Brain microvascular endothelial cell (primary cell): ENCODE results near the gene LDOC1.
"Not testable (repeated sequence)": the region's sequence is repeated elsewhere in the genome, so short reads cannot be mapped to it uniquely, and the experiment has no call there.

Experiments used
- DNase-seq: peaks from one replicate; pipeline ENCODE4 v3.0.0-alpha.2; 2020
- H3K27ac ChIP-seq: fragments of 250-450 bp; sonication (Bioruptor Pico); 2 replicates; pipeline ENCODE4 v1.5.1; 2020; ENCODE audit warnings: mild to moderate bottlenecking, moderate library complexity
- H3K27me3 ChIP-seq: fragments of 250-450 bp; sonication (Bioruptor Pico); replicated peaks from 2 replicates; pipeline ENCODE4 v1.5.1; 2020; ENCODE audit warnings: mild to moderate bottlenecking
- H3K36me3 ChIP-seq: fragments of 250-450 bp; sonication (Bioruptor Pico); replicated peaks from 2 replicates; pipeline ENCODE4 v1.5.1; 2020; ENCODE audit warnings: mild to moderate bottlenecking
- H3K4me3 ChIP-seq: 2 replicates; pipeline ENCODE4 v1.5.1; 2011; ENCODE audit warnings: low read depth, mild to moderate bottlenecking, control low read depth, low read length, moderate library complexity
- in situ Hi-C: cut with HindIII; loops from 2 replicates; pipeline ENCODE4 v1.10.0; 2017; ENCODE audit warnings: low sequenced_read_pairs, low pct_ligation_motif_present
- TF ChIP-seq, protein P1 (sequence below): IDR thresholded peaks from 2 replicates; pipeline ENCODE4 v1.5.1; 2011; ENCODE audit warnings: low read depth, mild to moderate bottlenecking, moderate library complexity, low read length, control low read depth, inconsistent platforms; ENCODE audit errors: missing control alignments

The LDOC1 gene

DNA sequence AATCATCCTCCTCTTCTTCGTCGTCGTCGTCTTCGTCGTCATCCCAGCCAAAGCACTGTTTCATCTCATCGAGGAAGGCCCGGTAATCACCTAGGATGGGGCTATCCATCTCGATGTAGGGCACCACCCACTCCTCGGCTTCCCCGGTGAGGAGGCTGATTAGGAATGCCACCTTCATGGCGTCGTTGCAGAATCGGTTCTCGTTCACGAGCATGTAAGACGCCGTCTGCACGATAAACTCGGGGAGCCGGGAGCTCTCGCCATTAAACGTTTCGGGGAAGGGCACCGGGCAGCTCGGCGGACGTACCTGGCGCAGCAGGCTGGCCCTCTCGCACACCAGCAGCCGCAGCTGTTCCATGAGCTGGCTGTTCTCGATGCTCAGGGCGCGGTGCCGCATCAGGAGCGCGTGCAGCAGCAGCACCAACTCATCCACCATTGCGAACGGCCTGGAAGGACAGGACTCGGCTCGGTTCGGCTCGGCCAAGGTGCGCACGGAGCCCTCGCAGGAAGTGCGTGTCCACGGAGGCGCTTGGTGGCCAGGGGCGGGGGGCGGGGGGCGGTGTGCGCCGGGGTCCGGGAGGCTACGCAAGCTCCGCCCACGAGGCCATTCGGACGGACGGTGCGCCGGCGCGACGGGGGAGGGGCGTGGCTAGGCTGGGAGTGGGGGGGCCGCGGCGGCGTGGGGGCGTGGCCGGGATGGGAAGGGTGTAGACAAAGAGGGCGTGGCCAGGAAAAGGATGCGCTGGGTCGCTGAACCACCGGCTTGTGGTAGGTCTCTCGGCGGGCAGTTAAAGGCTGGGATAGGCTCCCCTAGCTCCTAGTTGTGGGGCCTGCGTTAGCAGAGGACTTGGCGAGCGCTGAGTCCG lies at the start of gene LDOC1:
TSS of gene LDOC1 (minus strand) at position 544 of the 866 bp plus-strand sequence. CDS start at position 436, 108 bp downstream.
- Histone ChIP-seq H3K27me3 (no peaks in the 10 kb centered on the region), H3K27ac (no peak within 1 kb of the TSS), H3K4me3 (peak within 1 kb of the TSS; percentile 68), H3K36me3 (no peaks in the 10 kb centered on the region)
- in situ Hi-C loops, result no loop called here
- peak; percentile 33 for DNase-seq
- TF ChIP-seq, protein P1, sequence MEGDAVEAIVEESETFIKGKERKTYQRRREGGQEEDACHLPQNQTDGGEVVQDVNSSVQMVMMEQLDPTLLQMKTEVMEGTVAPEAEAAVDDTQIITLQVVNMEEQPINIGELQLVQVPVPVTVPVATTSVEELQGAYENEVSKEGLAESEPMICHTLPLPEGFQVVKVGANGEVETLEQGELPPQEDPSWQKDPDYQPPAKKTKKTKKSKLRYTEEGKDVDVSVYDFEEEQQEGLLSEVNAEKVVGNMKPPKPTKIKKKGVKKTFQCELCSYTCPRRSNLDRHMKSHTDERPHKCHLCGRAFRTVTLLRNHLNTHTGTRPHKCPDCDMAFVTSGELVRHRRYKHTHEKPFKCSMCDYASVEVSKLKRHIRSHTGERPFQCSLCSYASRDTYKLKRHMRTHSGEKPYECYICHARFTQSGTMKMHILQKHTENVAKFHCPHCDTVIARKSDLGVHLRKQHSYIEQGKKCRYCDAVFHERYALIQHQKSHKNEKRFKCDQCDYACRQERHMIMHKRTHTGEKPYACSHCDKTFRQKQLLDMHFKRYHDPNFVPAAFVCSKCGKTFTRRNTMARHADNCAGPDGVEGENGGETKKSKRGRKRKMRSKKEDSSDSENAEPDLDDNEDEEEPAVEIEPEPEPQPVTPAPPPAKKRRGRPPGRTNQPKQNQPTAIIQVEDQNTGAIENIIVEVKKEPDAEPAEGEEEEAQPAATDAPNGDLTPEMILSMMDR, result no peak

DNA sequence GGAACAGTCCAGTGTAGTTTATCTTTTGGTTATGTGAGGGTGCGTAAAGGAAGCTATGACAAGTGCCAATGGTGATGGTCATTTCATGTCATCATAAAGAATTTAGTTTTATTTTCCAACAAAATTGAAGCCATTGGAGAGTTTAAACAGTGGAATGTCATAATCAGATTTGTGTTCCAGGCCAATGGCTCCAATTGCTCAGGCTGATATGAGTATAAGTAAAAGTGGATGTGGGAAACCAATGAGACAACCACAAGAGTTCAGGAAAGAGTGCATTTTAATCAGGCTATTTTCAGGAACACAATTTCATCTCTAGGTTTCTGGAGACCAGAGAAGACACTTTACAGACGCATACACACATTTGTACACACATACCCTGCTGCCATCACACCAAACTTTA lies 44.7 kb upstream of the LDOC1 start:
- Histone ChIP-seq H3K36me3 (no peaks in the 10 kb centered on the region), H3K27me3 (no peaks in the 10 kb centered on the region), H3K4me3 (no peak overlapping the region), H3K27ac (no peak overlapping the region)
- TF ChIP-seq, protein P1, result no peak
- in situ Hi-C loops, result no loop called here
- no peak for DNase-seq

DNA sequence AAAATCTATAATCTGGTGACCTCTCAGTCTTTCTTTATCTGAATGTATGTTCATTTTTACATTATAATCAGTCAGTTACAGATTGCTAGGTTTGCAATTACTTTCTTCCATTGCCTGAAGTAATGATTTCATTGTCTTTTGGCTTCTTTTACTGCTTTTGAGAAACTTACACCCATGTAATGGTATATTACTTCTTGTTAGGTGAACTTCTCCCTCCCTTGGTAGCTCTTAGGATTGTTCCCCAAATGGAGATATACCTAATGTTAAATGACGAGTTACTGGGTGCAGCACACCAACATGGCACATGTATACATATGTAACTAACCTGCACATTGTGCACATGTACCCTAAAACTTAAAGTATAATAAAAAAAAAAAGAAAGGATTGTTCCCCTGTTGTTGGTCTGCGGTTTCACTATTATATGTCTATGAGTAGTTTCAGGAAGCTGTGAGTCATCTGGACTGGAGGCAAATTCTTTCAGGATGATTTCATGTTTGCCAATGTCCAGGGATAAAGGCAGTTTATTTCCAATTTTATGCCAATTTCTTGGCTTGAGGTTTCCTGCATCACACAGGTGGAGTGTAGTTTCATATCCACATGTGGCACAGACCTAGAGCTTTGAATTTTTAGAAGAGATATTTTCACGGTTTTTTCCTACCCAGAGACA lies 43.5 kb upstream of the LDOC1 start:
- H3K4me3 ChIP-seq, result no peak overlapping the region
- TF ChIP-seq, protein P1, result no peak
- DNase-seq, result peak; percentile 24
- no peak overlapping the region for H3K27ac ChIP-seq
- in situ Hi-C loops, result no loop called here
- no peaks in the 10 kb centered on the region for H3K36me3 ChIP-seq
- H3K27me3 ChIP-seq, result no peaks in the 10 kb centered on the region

DNA sequence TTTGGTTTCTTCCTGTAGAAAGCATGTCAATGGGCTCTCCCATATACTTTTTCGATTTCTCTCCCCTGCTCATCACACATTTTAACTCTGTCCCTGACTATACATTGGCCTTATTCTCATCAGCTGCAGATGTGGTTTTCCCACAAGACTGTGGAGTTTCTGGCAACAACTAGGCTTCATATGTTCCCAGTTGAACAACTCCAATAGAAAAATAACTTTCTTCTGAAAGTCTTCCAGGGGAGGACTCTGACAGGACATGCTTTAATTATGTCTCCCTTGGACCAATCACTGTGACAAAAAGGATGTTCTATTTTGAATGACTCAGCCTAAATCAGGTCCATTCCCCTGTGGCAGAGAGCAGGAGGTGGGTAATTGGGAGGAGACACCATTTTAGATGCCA lies 37.3 kb upstream of the LDOC1 start:
- TF ChIP-seq, protein P1, result no peak
- no peaks in the 10 kb centered on the region for H3K36me3 ChIP-seq
- in situ Hi-C loops, result no loop called here
- no peaks in the 10 kb centered on the region for H3K27me3 ChIP-seq
- no peak overlapping the region for H3K27ac ChIP-seq
- no peak overlapping the region for H3K4me3 ChIP-seq
- no peak for DNase-seq

DNA sequence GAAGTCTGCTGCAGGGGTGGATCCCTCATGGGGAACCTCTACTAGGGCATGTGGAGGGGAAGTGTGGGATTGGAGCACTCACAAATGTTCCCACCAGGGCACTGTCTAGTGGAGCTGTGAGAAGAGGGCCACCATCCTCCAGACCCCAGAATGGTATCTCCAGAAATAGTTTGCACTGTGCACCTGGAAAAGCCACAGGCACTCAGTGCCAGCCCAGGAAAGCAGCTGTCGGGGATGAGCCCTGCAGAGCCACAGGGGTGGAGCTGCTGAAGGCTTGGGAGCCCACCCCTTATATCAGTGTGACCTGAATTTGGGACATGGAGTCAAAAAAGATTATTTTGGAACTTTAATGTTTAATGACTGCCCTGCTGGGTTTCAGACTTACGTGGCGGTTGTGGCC lies 25.0 kb upstream of the LDOC1 start:
- Histone ChIP-seq H3K27me3 (no peaks in the 10 kb centered on the region), H3K36me3 (no peaks in the 10 kb centered on the region), H3K4me3 (no peak overlapping the region), H3K27ac (no peak overlapping the region)
- TF ChIP-seq, protein P1, result no peak
- in situ Hi-C loops, result no loop called here
- DNase-seq, result no peak

DNA sequence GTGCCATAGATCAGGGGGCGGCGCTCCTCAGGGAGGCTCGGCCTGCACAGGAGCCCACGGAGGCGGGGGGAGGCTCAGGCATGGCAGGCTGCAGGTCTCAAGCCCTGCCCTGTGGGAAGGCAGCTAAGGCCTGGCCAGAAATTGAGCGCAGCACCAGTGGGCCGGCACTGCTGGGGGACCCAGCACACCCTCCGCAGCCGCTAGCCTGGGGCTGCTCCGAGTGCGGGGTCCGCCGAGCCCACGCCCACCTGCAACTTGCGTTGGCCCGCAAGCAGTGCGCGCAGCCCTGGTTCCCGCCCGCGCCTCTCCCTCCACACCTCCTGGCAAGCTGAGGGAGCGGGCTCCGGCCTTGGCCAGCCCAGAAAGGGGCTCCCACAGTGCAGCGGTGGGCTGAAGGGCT lies 11.6 kb upstream of the LDOC1 start:
- DNase-seq, H3K36me3 ChIP-seq, H3K27me3 ChIP-seq, H3K27ac ChIP-seq, H3K4me3 ChIP-seq, in situ Hi-C loops: not testable (repeated sequence)
